AG09319 (cell line): ENCODE measurements around the gene TLK2.
A peak's percentile ranks its signal among the peaks of the same experiment; 100 is the strongest.

Experiments
- DNase-seq: peaks from one replicate; pipeline ENCODE4 v3.0.0-alpha.2; 2010; ENCODE audit warnings: low read depth; ENCODE audit errors: extremely low read depth
- TF ChIP-seq, protein P1 (sequence below): IDR thresholded peaks from 2 replicates; pipeline ENCODE4 v1.5.1; 2011; ENCODE audit warnings: low read depth, mild to moderate bottlenecking, inconsistent platforms, low read length, moderate library complexity

Gene TLK2

DNA sequence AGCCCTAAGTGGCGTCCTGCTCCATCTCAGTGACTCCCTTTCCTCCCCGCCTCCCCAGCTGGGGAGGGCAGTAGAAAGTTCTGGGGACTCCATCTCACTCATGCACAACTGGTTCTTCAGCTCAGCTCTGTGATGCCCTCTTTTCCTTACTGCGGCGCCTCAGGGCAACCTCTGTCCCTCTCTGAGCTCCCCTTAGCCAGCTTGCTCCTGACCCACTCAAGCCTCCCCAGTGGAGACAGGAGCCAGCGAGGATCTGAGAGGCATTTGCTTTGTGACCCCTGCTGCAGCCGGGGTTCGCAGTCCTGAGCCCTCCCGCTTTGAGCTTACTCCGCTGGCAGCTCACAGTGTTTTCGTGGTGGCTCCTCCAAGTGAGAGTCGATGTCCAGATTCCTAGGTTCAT, 142.6 kb downstream of the TLK2 start:
- DNase-seq: no peak
- TF ChIP-seq, protein P1, sequence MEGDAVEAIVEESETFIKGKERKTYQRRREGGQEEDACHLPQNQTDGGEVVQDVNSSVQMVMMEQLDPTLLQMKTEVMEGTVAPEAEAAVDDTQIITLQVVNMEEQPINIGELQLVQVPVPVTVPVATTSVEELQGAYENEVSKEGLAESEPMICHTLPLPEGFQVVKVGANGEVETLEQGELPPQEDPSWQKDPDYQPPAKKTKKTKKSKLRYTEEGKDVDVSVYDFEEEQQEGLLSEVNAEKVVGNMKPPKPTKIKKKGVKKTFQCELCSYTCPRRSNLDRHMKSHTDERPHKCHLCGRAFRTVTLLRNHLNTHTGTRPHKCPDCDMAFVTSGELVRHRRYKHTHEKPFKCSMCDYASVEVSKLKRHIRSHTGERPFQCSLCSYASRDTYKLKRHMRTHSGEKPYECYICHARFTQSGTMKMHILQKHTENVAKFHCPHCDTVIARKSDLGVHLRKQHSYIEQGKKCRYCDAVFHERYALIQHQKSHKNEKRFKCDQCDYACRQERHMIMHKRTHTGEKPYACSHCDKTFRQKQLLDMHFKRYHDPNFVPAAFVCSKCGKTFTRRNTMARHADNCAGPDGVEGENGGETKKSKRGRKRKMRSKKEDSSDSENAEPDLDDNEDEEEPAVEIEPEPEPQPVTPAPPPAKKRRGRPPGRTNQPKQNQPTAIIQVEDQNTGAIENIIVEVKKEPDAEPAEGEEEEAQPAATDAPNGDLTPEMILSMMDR: no peak

DNA sequence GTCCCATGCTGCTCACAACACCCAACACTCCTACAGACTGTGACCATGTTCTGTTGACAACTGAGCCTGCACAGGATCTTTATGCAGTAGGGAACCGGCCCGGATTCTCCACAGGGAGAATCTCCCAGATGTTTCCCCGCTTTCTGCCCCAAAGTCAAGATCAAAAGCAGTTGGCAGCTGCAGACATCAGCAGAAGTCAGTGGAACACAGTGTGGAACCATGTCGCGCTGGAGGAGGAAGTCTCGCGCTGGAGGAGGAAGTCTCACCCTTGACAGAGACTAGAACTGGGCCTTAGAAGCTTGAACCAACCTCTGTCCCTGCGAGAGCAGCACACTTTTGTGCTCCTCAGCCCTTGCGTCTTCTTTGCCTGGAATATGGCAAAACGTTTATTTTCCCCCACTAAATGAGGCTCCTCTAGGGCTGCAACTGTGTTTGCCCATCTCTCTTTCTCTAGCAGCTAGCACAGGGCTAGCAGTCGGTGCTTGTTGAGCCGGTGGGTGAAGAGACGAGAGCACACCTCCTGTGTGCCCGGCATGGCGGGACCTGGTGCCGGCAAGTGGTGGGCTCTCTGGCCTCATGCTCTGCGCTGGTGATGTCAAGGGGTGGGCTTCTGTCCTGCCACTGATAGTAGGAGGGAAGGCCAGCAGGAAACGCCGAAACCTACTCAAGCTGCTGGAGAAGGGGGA, 146.7 kb downstream of the TLK2 start:
- DNase-seq: no peak
- TF ChIP-seq, protein P1: no peak

DNA sequence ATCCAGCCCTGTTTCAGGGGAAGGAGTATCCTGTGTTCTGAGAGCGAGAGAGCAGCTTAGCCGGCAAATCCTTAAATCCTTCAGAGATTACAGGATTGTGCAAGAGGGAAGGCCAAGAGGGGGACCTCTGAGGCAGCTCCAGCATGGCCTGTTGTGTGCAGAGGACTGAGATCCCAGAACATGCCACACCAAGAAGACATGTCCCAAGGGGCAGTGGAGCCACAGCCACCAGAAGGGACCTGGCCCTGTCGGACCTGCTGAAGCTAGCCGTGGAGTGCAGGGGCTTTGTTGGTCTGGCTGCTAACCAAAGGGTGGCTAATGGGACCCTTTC, 147.2 kb downstream of the TLK2 start:
- no peak for DNase-seq
- TF ChIP-seq, protein P1: no peak

DNA sequence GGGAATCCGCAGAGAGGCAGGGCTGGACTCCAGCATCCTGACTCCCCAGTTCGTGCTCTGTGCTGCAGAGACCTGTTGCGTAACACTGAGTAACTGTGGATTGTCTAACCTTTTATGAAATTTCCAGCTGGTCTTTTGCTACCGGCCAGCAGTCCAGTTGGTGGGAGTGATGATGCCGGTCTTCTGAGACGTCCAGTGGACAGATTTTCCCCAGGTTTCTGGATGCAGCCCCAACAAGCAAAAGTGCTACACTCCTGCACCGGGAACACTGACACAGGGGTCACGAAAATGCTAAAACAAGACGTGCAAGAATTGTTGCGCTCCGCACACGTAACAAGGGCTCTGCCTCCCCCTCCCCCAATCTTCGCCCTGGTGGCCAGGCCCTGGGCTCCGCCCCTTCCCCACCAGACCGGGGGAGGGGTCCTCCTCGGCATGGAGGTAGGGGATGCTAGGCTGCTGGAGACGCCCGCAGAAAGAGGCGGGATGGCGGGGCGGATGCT, 148.1 kb downstream of the TLK2 start:
- DNase-seq: peak; percentile 67
- TF ChIP-seq, protein P1: no peak

DNA sequence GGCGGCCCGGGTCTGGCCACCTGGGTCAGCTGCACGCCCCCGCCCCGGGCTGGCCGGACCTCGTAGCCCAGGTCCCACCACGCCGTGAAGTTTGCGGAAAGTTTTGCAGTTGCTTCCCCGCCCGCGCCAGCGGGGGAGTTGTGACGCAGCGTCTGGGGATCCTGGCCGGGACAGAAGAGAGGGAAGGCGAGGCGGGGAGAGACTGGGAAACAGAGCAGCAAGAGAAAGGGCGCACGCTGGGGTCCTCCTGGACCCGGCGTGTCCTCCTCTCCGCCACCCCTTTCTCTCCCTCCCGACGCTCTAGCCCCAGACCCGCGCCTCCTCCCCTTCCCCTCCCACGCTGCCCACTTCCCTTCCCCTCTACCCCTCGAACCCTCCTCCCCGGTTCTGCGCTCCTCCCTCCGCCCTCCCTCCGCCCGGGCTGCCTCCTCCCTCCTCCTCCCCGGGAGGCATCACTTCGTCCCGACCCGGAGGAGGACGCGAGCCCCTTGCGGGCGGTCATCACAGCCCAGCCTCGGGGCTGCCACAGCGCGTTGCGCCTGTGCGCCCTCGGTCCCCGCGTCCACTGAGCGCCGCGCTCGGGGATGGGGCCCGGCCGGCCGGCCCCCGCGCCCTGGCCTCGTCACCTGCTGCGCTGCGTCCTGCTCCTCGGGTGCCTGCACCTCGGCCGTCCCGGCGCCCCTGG, 148.7 kb downstream of the TLK2 start, which contains the start of gene MRC2:
Gene MRC2, plus strand, starts transcription at position 452 of the 685 bp plus-strand sequence. Its CDS starts 133 bp downstream, at position 585.
- DNase-seq: no peak

DNA sequence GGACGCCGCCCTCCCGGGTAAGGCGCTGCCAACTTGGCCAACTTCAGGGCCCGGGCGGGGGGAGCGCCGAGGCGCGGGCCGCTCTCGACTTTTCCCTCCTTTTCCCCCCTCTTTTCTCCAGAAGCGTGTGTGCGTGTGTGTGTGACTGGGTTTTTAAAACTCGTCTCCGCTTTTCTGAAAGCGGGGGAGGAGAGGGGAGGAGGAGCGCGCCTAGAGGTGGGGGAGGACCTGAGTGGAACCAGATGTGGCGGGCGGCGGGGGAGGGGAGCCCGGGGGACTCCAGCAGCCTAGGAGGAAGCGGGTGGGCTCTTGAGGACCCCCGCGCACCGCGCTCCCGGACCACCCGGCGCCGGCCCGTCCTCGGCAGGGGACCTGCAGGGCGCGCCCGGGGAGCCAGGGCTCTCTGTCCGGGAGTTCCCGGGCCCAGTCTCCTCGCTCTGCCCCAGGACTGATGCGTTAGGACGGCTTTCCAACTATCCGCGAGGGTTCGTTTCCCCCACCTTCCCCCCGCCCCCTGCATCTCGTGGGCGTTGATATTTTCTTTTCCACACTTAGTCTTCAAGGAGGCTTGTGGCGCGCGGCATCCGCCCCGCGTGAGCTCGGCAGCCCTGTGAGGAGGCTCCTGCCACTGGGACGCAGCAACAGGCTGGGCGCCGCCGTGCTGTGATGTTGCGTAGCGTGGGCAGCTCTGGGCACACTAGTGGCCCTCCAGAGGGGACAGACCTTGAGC, 149.4 kb downstream of the TLK2 start:
- DNase-seq: peak; percentile 69
- TF ChIP-seq, protein P1: no peak

More for the DNA sequence above, 148.7 kb downstream of the TLK2 start, which contains the start of gene MRC2:
- TF ChIP-seq, protein P1: no peak
